ENCODE measurements around the gene KHDC1L. TPM values are rescaled to one million over a fixed set of nuclear protein-coding genes. Genes with fewer than 3 reads are reported as not detected.

KHDC1L gene
- total RNA-seq, 2 donors from 2014 or later, result not detected

- H3K4me1 Mint-ChIP-seq, result no peaks in the 10 kb centered on the region
- no peaks in the 10 kb centered on the region for H3K36me3 Mint-ChIP-seq (ENCODE audit: low read depth)
- H3K4me3 Mint-ChIP-seq, result peak overlapping the region; percentile 24
- peaks cover 3% of the 10 kb centered on the region for H3K27me3 Mint-ChIP-seq
- ATAC-seq (replicated peaks), result peak; percentile 59
- H3K27ac Mint-ChIP-seq, result no peak overlapping the region
- no peaks in the 10 kb centered on the region for H3K9me3 Mint-ChIP-seq
Observed at GRCh38 chr6:73180763-73181619, 44.3 kb downstream of the KHDC1L start.

- H3K4me1 Mint-ChIP-seq, result no peaks in the 10 kb centered on the region
- peaks cover 3% of the 10 kb centered on the region for H3K27me3 Mint-ChIP-seq
- no peaks in the 10 kb centered on the region for H3K36me3 Mint-ChIP-seq (ENCODE audit: low read depth)
- no peak overlapping the region for H3K27ac Mint-ChIP-seq
- H3K4me3 Mint-ChIP-seq, result no peak overlapping the region
- no peak for ATAC-seq (replicated peaks)
- H3K9me3 Mint-ChIP-seq, result no peaks in the 10 kb centered on the region
Observed at GRCh38 chr6:73180076-73180738, 45.1 kb downstream of the KHDC1L start.

GRCh38 chr6:73177221-73177944 is 47.9 kb downstream of the KHDC1L start:
- Mint-ChIP-seq H3K4me1 (no peaks in the 10 kb centered on the region), H3K27ac (no peak overlapping the region), H3K36me3 (ENCODE audit: low read depth) (no peaks in the 10 kb centered on the region), H3K27me3 (no peaks in the 10 kb centered on the region), H3K4me3 (no peak overlapping the region), H3K9me3 (no peaks in the 10 kb centered on the region)
- ATAC-seq (replicated peaks), result no peak

GRCh38 chr6:73176057-73176456 is 49.2 kb downstream of the KHDC1L start:
- Mint-ChIP-seq H3K9me3 (no peaks in the 10 kb centered on the region), H3K4me1 (no peaks in the 10 kb centered on the region), H3K27ac (no peak overlapping the region), H3K27me3 (no peaks in the 10 kb centered on the region), H3K36me3 (ENCODE audit: low read depth) (no peaks in the 10 kb centered on the region), H3K4me3 (no peak overlapping the region)
- no peak for ATAC-seq (replicated peaks)

GRCh38 chr6:73174646-73175045 is 50.6 kb downstream of the KHDC1L start:
- Mint-ChIP-seq H3K4me3 (no peak overlapping the region), H3K9me3 (no peaks in the 10 kb centered on the region), H3K36me3 (ENCODE audit: low read depth) (no peaks in the 10 kb centered on the region), H3K27me3 (no peaks in the 10 kb centered on the region), H3K27ac (no peak overlapping the region), H3K4me1 (no peaks in the 10 kb centered on the region)
- no peak for ATAC-seq (replicated peaks)

Other genes with a start within 250 kb of the KHDC1L start
- 1 to 10 TPM; 5.1 to 7.7 TPM for gene KHDC1, start 37.7 kb upstream of the KHDC1L start, total RNA-seq
- not detected for gene DPPA5, start 128.8 kb upstream of the KHDC1L start, total RNA-seq
- not detected for gene KHDC3L, start 137.2 kb upstream of the KHDC1L start, total RNA-seq
- gene OOEP, start 144.4 kb upstream of the KHDC1L start, total RNA-seq, result 1 to 10 TPM in 1 of 2 donors, under 1 TPM in 1; 0.26 to 1.0 TPM
- gene DDX43, start 169.3 kb upstream of the KHDC1L start, total RNA-seq, result under 1 TPM; 0.90 to 0.97 TPM
- gene CGAS, start 226.8 kb upstream of the KHDC1L start, total RNA-seq, result 10 to 100 TPM; 37.5 to 56.0 TPM
- 10 to 100 TPM; 46.8 to 57.7 TPM for gene MTO1, start 236.2 kb upstream of the KHDC1L start, total RNA-seq